SK-N-MC (cell line): ENCODE results near the gene ANKS1B.

Experiments
- EZH2 ChIP-seq: fragments of 200-600 bp; sonication (generic); IDR thresholded peaks from one replicate; pipeline ENCODE4 v1.6.1; 2017; ENCODE audit warnings: antibody characterized with exemption
- FOXP2 ChIP-seq: optimal IDR thresholded peaks from 2 replicates; pipeline ENCODE3; 2011; ENCODE audit warnings: mild to moderate bottlenecking, moderate library complexity; ENCODE audit not compliant: insufficient read depth; ENCODE audit errors: extremely low read length, control extremely low read depth
- POLR2AphosphoS5 ChIP-seq: IDR thresholded peaks from 2 replicates; pipeline ENCODE4 v1.6.1; 2012; ENCODE audit warnings: mild to moderate bottlenecking, low read depth, low read length, borderline replicate concordance

DNA sequence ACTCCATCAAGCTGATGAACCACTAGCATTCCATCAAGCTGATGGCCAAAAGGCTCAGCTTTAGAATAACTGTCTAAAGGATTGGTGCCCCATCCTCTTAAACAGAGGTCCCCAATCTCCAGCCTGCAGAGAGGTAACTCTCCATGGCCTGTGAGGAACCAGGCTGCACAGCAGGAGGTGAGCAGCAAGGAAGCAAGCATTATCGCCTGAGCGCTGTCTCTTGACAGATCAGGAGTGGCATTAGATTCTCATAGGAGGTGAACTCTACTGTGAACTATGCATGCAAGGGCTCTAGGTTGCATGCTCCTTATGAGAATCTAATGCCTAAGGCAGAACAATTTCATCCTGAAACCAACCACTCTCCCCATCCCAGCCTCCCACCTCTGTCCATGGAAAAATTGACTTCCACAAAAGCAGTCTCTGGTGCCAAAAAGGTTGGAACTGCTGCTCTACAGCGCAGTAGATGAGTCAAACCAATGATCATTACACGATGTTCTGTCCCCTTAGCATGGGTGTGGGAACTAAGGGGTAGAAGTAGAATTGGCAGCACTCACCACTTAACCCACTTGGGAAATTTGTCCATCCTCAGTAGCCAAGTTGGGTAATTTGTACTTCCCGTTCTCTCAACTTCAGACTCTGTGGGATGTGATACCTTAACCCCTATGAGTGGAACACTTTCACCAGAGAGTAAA is 66.9 kb downstream of the ANKS1B start:
- TF ChIP-seq EZH2 (no peak), POLR2AphosphoS5 (no peak), FOXP2 (no peak)
